ENCODE results near the gene RNASEH1. TPM values are rescaled to one million over a fixed set of nuclear protein-coding genes. Genes with fewer than 3 reads are reported as not detected.

RNASEH1 gene
- total and polyA plus RNA-seq, 2 of the 8 experiments (the other 6 are each of a cell fraction or from before 2014, with no cell fraction given), result 11.7 to 42.7 TPM

- no peak for TF ChIP-seq CHD7 (IDR thresholded peaks at IDR 0.05; ENCODE audit: insufficient replicate concordance, low read length)
Measured at GRCh38 chr2:3526871-3527270, 31.3 kb downstream of the RNASEH1 start (continued).

Measured in H1 (cell line).